ENCODE data around the gene ATG14. TPM values are rescaled to one million over a fixed set of nuclear protein-coding genes. Genes with fewer than 3 reads are reported as not detected.

ATG14 gene
- total RNA-seq, 1 experiment from 2014 or later, result 13.6 TPM

GRCh38 chr14:55434805-55435174, 23.2 kb upstream of the ATG14 start:
- Histone ChIP-seq H3K4me3 (no peak overlapping the region), H2AFZ (no peak overlapping the region), H3K36me3 (ENCODE audit: low read depth) (no peaks in the 10 kb centered on the region), H3K4me1 (replicated peaks; ENCODE audit: insufficient read depth) (peaks cover 23% of the 10 kb centered on the region), H3K4me2 (peak overlapping the region; percentile 32; the same call in 1 of the 2 replicates), H3K27ac (0 out of 2 replicates have a peak overlapping the region, but pooled peaks have one; percentile 12), H3K9me3 (ENCODE audit: insufficient read depth, low read depth) (no peaks in the 10 kb centered on the region), H3F3A (ENCODE audit: insufficient read depth, low read depth) (peaks cover 10% of the 10 kb centered on the region; the same call in 1 of the 2 replicates), H4K20me1 (ENCODE audit: insufficient read depth) (no peaks in the 10 kb centered on the region), H3K9me2 (ENCODE audit: insufficient read depth) (no peaks in the 10 kb centered on the region), H3K79me2 (ENCODE audit: low read depth) (no peaks in the 10 kb centered on the region), H3K27me3 (ENCODE audit: insufficient read depth, low read depth) (no peaks in the 10 kb centered on the region)
- TF ChIP-seq, protein P1, sequence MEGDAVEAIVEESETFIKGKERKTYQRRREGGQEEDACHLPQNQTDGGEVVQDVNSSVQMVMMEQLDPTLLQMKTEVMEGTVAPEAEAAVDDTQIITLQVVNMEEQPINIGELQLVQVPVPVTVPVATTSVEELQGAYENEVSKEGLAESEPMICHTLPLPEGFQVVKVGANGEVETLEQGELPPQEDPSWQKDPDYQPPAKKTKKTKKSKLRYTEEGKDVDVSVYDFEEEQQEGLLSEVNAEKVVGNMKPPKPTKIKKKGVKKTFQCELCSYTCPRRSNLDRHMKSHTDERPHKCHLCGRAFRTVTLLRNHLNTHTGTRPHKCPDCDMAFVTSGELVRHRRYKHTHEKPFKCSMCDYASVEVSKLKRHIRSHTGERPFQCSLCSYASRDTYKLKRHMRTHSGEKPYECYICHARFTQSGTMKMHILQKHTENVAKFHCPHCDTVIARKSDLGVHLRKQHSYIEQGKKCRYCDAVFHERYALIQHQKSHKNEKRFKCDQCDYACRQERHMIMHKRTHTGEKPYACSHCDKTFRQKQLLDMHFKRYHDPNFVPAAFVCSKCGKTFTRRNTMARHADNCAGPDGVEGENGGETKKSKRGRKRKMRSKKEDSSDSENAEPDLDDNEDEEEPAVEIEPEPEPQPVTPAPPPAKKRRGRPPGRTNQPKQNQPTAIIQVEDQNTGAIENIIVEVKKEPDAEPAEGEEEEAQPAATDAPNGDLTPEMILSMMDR (conservative IDR thresholded peaks at IDR 0.05), result no peak
- TF ChIP-seq EZH2 (IDR thresholded peaks at IDR 0.05; ENCODE audit: low read depth), result no peak
- ChIA-PET CTCF (interaction anchor here (0.6 kb wide), 3 partner anchors 32 to 1878 kb away, joined by 3 to 7 read pairs (median 3); no protein-coding TSS in a partner anchor), POLR2A (ENCODE audit: unreplicated experiment) (no interaction called here)
- BruUV-seq (replicated peaks), result no TSS peak
- DNase-seq, result peak in 1 of 2 experiments; percentile 47
- intact Hi-C loops (cut with micrococcal nuclease; ENCODE audit: unreplicated experiment), result no loop called here

GRCh38 chr14:55433880-55434804, 22.5 kb upstream of the ATG14 start:
- Histone ChIP-seq H3K9me2 (ENCODE audit: insufficient read depth) (no peaks in the 10 kb centered on the region), H3K4me2 (peak overlapping the region; percentile 32; the same call in 1 of the 2 replicates), H4K20me1 (ENCODE audit: insufficient read depth) (no peaks in the 10 kb centered on the region), H2AFZ (no peak overlapping the region), H3K9me3 (ENCODE audit: insufficient read depth, low read depth) (no peaks in the 10 kb centered on the region), H3F3A (ENCODE audit: insufficient read depth, low read depth) (peaks cover 16% of the 10 kb centered on the region; the same call in 1 of the 2 replicates), H3K27me3 (ENCODE audit: insufficient read depth, low read depth) (no peaks in the 10 kb centered on the region), H3K27ac (0 out of 2 replicates have a peak overlapping the region, but pooled peaks have one; percentile 12), H3K36me3 (ENCODE audit: low read depth) (no peaks in the 10 kb centered on the region), H3K4me3 (no peak overlapping the region), H3K79me2 (ENCODE audit: low read depth) (no peaks in the 10 kb centered on the region), H3K4me1 (replicated peaks; ENCODE audit: insufficient read depth) (peaks cover 25% of the 10 kb centered on the region)
- no TSS peak for BruUV-seq (replicated peaks)
- ChIA-PET CTCF (interaction anchor here (0.6 kb wide), 3 partner anchors 31 to 1878 kb away, joined by 3 to 7 read pairs (median 3); no protein-coding TSS in a partner anchor), POLR2A (ENCODE audit: unreplicated experiment) (no interaction called here)
- no peak for DNase-seq
- intact Hi-C loops (cut with micrococcal nuclease; ENCODE audit: unreplicated experiment), result no loop called here
- no peak for TF ChIP-seq EZH2 (IDR thresholded peaks at IDR 0.05; ENCODE audit: low read depth)
- TF ChIP-seq, protein P1 (conservative IDR thresholded peaks at IDR 0.05), result no peak

- Histone ChIP-seq H3K4me1 (replicated peaks; ENCODE audit: insufficient read depth) (peaks cover 25% of the 10 kb centered on the region), H3K79me2 (ENCODE audit: low read depth) (no peaks in the 10 kb centered on the region), H3K27ac (no peak overlapping the region), H3K9me3 (ENCODE audit: insufficient read depth, low read depth) (no peaks in the 10 kb centered on the region), H3K27me3 (ENCODE audit: insufficient read depth, low read depth) (no peaks in the 10 kb centered on the region), H3F3A (ENCODE audit: insufficient read depth, low read depth) (peaks cover 13% of the 10 kb centered on the region; the same call in 1 of the 2 replicates), H3K4me3 (no peak overlapping the region), H3K9me2 (ENCODE audit: insufficient read depth) (no peaks in the 10 kb centered on the region), H3K36me3 (ENCODE audit: low read depth) (no peaks in the 10 kb centered on the region), H3K4me2 (no peak overlapping the region), H2AFZ (no peak overlapping the region), H4K20me1 (ENCODE audit: insufficient read depth) (no peaks in the 10 kb centered on the region)
- DNase-seq, result no peak
- intact Hi-C loops (cut with micrococcal nuclease; ENCODE audit: unreplicated experiment), result no loop called here
- no peak for TF ChIP-seq EZH2 (IDR thresholded peaks at IDR 0.05; ENCODE audit: low read depth)
- TF ChIP-seq, protein P1 (conservative IDR thresholded peaks at IDR 0.05), result no peak
- POLR2A ChIA-PET (ENCODE audit: unreplicated experiment), result interaction anchor here (0.5 to 0.6 kb wide), 2 partner anchors 49 to 167 kb away, joined by 4 to 8 read pairs; no protein-coding TSS in a partner anchor
- no TSS peak for BruUV-seq (replicated peaks)
- CTCF ChIA-PET, result interaction anchor here (0.9 kb wide), 1 partner anchor 165 kb away, joined by 5 read pairs; no protein-coding TSS in a partner anchor
These were observed 21.0 kb upstream of the ATG14 start for GRCh38 chr14:55432628-55433027.
